Measurements from ENCODE around the gene KCNJ16.

Gene KCNJ16

DNA sequence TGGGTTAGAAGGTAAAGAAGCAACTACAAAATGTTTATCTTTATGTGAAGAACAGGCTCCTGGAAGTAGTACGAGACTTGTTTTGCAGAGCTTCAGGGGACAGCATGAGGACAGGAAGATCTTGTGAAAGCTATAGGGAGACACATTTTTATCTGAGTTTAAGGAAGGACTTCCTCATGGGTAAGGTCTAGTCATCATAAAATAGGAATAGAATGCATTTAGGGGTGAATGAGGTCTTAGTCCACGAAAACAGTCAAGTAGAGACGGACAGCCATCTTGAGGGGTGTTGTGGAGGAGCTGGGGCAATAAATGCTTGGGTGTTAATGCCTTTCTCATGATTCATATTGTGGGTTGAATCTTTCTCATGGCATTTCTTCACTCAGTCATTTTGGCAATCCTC is 24.3 kb downstream of the KCNJ16 start:
- DNase-seq = no peak

DNA sequence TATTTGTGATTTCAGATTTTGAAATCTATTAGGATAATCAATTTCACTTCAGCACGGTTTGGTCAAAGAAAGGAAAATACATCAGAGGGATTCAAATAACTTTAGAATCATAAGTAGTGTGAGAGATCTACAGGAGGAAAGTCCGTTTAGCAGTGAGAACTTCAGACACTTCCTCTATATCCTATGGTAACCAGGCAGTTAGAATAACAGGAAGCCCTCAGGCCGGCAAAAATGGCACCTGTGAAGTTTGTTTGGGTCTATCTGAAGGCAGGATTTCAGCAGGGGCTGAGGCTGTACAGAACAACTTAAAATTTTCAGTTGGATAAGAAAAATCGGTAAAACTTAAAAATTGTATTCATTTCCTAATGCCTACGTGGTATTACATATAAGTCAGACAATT is 24.9 kb downstream of the KCNJ16 start:
- no peak for DNase-seq

DNA sequence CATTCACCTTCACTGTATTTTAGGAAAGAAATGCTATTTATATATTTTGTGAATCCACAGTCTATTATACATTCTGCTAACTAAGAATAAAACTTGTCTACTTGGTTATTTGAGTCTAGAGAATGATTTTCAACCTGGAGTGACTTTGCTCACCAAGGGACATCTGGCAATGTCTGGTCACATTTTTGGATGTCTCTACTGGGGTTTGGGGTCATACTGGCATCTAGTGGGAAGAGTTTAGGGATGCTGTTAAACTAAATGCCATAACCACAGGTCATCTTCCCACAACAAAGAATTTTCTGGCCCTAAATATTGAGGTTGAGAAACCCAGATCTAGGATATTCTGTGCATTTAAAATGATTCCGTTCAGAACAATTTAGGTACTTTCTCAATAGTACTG is 26.0 kb downstream of the KCNJ16 start:
- DNase-seq = no peak

DNA sequence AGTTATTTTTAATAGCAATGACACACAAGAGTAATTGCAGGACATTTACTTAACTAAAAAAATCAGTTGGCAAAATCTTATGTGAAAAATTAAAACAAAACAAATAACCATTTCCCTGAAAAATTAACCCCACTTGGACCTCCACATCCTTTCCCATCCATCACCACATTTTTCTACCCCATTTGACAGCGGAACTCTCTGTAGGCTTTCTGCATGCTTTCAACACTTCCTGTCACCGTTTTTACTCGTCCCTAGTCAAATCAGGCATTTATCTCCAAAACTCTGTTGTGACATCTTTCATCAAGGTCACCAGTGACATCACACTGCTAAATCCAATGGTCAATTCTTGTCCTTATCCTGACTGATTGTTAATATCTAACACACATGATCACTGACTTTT is 27.5 kb downstream of the KCNJ16 start:
- DNase-seq = no peak

DNA sequence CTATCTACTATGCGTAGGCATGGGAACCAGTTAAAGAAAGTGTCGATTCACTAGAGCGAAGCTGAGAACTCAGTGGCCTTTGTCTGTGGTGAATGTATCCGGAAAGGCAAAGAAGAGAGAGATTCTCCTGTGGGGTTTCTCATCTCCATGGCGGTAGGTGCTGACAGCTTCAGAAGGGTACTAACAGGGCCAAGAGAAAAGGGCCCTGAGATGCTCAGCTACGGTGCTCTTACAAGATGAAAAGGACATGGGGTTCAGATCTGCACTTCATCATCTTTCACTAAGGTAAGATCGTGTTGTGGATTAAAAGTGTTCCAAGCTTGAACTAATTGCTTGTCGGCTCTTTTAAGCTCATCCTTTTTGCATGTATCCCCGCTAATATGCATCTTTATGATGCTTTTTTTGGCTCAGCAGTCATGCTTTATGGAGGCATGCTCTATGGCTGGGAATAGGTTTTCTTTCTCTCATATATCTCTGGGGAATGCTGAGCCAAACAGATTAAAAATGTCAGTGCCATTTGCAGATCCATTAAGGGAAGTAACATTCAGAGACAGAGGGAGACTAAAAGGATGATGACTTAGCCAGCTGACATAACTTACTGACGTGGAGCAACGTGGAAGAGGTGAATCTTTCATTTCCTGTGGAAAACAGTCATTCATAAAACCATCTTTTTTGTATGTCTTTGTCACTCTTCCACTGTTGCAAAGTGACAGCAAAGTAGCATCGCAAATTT is 29.9 kb downstream of the KCNJ16 start:
- DNase-seq = no peak

DNA sequence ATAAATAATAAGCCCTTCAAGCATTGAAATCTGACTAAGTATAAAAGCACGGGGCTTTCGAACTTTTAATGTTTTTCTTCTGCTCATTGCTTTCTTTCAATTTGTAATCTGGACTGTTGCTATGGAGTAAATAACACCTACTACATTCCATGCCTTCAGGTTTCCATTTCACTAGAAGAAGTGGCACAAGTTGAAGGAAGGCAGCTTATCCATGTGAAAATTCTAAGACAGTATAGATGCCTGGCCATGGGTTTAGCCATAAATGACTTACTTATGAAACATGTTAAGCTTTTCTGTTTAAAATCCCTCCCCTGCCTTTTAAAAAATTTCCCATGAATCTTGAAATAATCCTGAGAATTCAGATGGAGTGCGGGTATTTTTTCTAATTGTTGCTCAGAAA is 30.6 kb downstream of the KCNJ16 start:
- DNase-seq = no peak

DNA sequence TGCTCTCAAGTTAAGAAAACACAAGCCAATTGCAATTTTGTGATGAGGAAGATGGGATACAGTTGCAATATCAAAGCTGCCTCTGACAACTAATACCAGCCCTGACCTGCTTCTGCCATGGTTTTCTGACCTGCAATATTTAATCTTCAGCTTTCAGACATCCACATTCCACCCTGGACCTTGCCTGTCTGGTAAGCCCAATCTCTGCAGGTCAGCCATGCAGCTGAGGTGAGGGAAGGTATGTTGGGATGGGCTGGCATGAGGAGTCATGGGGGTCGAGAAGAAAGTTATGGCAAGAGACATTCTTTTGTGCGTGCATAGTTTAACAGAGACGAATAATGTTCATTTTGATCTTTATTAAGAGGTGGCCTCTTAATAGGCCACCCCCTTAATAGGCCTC is 31.5 kb downstream of the KCNJ16 start:
- no peak for DNase-seq

DNA sequence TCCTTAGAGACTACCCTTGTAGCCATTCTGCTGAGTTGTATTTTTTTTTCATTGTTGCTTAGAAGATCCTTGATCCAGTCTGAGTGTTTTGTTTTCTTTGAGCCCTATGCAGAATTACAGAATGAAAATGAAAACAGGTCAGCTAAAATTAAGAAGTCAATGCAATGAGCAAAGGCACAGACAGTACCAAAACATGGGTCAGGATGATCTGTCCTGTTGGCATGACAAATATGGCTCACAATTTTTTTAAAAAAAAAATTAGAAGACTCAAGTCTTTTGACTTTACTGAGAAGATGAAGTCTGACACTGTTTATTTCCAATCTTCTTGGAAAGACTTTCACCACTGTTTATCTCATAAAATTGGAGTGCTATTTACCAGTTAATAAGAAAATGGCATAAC is 32.4 kb downstream of the KCNJ16 start:
- no peak for DNase-seq

DNA sequence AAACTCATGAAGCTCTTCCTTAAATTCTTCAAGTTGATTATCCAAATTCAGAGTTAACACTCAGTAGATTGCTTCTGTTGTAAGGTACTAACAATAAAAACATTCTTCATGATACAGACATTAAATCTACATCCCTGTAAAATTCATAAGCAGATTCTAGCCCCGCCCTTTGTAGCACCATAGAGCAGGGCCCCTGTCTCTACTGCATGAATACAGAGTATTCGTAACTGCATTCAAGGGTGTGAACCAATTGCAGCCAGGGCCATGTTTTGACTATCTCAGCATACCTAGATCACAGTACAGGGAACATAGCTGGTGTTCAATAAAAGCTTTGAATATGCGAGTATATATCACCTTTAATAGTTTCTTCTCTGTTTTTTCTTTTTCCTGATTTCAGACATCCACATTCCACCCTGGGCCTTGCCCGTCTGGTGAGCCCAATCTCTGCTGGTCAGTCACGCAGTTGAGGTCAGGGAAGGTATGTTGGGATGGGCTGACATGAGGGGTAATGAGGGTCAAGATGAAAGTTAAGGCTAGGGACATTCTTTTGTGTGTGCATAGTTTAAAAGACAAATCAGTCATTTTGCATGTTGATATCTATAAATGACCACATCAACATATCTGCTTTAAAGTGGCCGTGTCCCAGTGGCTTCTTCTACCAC is 33.0 kb downstream of the KCNJ16 start:
- no peak for DNase-seq

DNA sequence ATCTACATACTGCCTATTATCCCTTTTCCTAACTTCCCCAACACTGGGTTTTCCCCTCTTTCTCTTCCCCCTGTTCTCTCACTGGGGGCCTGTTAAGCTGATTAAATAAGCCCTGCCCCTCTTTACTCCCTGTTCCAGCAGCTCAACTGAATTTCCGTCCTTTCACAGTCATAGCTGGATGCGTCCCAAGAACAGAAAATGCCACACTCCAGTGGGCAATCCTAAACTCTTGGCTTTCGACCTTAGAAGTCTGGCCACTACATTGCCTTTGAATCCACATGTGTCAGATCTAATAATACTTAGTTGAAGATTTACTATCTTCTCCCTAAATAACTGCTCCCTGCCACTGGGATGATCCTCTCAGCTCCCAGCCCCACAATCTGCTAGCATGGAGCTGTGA is 34.5 kb downstream of the KCNJ16 start:
- no peak for DNase-seq

DNA sequence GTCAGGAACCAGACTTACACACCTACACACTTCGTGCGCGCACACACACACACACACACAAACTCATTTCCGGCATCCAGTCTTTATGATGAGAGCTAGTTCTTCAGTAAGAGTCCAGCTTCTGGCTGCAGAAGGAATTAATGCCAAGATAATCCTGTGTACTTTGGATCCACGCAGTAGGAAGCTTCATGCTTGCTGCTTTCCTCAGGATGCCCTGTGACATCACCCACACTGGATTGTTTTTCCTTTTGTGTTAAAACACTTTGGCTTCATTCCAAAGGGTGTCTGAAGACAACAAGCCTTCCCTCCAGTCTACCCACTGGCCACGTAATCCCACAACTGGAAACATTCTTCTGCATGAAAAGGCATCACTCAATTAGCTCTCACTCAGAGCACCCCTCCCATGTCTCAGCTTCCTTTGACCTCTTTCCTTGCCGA is 35.4 kb downstream of the KCNJ16 start:
- DNase-seq = no peak

DNA sequence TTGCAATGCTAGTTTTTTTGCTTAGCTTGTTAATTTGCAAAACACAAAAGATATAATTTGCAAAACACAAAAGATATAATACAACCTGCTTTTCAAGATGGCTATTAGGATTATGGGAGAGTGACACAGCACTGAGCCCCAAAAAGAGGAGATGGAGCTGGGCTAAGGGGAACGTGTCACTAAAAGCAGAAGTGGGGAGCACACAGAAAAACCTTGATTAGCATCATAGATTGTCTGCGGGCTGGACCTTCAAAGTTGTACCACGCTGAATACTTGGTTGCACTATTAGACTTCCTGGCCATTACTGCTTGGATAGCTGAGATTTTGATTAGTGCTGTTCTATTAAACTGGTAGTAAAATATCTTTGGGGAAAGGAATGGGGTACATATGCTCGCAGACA is 36.2 kb downstream of the KCNJ16 start:
- no peak for DNase-seq

DNA sequence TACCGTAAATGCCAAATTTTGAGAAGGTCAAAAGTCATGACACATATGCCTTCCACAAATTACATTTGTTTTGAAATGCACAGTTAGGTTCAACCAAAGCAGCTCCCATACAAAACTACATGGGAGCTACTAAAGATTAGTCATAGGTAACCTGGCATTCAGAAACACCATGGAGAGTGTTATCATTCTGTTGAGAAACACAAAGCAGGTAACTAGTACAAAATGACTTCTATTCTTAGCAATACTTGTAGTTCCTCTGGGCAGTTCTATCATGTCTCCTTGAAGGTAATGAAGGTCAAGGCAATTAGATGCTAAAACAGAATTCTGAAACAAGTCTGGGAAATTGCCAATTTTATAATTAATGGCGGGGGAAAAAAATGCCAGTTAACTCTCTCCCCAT is 39.4 kb downstream of the KCNJ16 start:
- DNase-seq = no peak

DNA sequence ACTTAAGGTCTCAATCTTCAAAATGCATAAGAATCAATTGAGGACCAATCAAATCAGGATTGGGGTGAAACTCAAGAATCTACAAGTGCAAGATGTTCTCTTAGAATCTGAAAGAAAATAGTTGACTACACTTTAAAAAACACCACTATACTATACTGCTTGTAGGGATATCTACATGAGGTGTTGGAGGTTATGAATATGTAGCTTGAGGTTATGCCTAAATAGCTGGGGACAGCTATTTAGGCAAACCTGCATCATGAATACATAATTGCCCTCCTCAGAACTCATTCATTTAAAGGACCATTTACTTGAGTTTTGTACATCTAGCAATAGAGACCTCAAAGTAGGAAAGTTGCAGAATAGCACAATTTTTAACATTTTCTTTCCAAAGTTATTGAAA is 40.1 kb downstream of the KCNJ16 start:
- DNase-seq = no peak

DNA sequence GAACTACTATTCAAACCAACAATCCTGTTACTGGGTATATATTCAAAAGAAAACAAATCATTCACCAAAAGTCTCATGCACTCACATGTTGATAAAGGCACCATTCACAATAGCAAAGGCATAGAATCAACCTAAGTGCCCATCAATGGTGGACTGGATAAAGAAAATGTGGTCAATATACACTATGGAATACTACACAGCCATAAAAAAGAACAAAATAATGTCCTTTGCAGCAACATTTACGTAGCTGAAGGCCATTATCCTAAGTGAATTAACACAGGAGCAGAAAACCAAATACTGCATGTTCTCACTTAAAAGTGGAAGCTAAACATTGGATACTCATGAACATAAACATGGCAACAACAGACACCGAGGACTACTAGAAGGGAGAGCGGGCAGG is 41.9 kb downstream of the KCNJ16 start:
- no peak for DNase-seq

DNA sequence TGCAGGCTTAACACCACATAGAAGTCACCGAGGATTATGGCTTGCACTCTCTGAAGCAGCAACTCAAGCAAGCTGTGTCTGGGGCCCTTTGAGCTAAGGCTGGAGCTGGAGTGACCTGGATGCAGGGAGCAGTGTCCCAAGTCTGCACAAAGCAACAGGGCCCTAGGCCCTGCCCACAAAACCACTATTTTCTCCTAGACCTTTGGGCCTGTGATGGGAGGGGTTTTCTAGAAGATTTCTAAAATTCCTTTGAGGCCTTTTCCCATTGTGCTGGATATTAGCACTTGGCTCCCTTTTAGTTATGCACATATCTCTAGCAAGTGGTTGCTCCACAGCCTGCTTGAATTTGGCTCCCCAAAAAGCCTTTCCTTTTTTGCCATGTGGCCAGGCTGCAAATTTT is 44.5 kb downstream of the KCNJ16 start:
- DNase-seq = no peak

DNA sequence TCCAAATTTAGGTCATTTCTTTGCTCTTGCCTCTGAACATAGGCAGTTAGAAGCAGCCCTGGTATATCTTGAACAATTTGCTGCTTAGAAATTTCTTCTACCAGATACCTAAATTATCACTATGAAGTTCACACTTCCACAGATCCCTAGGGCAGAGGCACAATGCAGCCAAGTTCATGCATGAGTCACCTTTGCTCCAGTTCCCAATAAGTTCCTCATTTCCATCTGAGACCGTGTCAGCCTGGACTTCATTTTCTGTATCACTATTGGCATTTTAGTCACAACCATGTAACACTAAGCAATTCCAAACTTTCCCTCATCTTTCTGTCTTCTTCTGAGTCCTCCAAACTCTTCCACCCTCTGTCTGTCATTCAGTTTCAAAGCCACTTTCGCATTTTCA is 45.0 kb downstream of the KCNJ16 start:
- no peak for DNase-seq

DNA sequence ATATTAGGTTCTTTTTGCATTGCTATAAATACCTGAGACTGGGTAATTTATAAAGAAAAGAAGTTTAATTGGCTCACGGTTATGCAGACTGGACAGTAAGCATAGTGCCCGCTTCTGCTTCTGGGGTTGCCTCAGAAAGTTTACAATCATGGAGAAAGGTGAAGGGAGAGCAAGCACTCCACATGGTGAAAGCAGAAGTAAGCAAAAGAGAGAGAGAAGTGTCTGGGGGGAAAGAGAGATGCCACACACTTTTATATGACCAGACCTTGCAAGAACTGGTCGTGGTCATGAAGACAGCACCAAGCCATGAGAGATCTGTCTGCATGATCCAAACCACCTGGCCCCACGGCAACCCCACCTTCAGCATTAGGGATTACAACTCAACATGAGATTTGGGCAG is 45.4 kb downstream of the KCNJ16 start:
- no peak for DNase-seq

DNA sequence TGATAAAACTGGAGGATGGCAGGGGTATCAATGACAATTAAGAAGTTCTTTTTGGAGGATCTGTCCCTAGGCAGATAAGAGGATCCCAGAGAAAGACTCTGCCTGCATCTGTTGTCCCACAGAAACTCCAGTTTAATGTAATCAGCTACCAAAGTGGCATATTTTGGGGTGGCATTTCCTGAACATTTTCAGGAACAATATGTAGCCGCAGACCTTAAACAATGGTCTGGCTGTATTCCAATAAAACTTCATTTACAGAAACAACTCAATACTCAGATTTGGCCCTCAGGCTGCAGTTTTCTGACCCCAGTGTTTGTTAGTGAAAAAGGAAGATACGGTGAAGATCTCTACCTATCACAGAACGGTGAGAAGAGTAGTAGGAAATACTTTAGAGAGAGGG is 46.1 kb downstream of the KCNJ16 start:
- no peak for DNase-seq

DNA sequence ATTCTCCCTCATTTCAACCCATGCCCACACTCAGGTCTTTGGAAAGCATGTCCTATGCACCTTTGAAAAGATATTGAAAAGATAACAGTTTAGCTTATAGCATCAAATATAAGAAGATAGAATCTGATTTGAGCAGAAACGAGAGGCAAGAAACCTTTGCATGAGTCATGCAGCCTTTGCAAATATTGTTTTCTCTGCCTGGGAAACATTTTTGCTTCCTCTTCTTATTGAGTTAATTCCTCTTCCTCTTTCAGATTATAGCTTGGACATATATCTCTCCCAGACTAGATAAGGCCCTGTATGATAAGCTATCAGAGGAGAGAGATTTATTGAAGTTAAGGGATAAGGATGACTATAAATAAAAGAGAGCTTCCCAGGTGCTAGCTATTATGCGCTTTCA is 48.2 kb downstream of the KCNJ16 start:
- no peak for DNase-seq

DNA sequence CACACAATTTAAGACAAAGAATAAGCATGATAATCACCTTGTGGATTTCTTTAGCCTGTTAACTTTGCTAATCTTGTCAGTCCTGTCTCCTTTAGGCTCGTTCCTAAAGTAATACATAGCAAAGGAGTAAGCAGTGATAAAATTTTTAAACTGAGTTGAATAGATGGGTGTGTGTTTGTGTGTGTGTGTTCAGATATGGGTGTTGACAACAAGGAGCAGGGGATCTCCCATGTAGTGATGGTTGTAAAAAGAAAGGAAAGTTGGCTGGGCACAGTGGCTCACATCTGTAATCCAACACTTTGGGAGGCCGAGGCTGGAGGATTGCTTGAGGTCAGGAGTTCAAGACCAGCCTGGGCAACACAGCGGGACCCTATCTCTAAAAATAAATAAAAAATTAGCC is 49.7 kb downstream of the KCNJ16 start:
- no peak for DNase-seq

DNA sequence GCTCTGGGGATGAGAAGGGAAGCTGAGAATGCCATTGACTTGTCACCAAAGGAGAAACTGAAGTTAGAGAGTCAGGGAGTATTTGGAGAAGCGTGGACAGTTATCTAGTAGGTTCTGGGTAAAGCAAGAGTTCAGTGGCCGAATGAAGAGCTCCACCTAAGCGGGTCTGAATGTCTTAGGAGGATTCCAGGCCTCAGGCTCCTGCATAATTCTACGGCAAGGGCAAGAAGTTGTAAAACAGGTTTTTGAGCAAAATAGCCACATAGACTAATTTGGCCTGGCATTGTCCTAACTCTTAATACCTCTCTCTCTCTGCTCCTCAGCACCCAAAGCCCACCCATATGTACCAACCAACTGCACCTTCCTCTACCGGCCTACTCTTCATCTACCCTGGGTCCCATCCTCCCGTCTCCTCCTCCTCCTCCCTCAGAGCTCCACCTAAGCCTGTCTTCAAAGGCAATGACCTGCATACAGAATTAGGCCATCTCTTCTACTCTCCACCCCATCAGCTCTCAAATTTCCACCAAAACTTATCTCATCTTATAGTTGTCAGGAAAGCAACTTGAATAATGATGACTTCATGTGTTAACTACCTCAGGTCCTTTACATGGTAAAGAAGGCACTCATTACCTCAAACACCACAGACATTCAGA is 52.3 kb downstream of the KCNJ16 start:
- no peak for DNase-seq

DNA sequence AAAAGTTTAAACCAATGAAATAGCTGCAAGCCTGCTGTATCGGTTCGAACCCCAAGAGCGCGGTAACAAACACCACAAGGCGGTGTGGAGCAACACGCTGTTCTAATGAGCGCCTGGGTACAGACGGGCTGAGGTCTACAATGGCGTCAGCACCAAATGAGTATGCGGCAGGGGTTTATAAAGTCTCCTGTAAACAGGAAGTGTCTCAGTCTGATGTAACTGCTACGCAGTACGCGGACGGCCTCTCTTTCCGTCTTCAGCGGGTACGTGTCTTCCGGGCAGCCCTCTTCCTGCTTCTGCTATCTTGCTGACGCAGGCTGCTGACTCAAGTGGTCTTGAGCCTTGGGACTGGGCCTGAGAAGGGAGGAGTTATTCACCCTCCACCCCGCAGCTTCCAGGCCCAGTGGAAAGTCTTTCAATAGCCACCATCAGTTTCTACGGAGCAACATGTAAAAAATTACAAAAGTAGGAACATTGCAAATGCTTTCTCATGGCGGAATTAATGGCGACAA is 53.8 kb downstream of the KCNJ16 start:
- DNase-seq = no peak

DNA sequence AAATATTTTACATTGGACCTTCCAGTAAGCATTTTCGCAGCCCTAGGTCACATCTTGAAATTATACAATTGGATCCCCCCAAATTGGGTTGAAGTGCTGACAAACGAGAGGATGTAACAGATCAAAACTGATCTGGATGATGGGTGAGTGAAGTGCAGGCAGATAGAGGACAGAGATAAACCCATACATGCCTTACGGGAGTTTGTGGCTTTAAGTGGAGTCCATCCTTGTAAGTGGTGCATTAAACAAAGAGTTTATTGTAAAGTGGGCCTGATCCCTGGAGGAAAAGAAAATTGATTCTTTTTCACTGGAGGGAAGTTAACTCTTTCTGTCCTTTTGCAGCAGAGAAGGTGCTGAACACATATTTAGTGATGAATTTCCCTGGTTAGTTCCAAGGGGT is 55.3 kb downstream of the KCNJ16 start:
- DNase-seq = no peak

Measured in activated CD4-positive, CD25-positive, alpha-beta regulatory T cell treated with anti-CD3 and anti-CD28 coated beads, Interleukin-2, amount 50 U/mL, for 72 hours (primary cell).